Endothelial cell of umbilical vein (primary cell): ENCODE measurements around the gene MICALL1. TPM values are rescaled to one million over a fixed set of nuclear protein-coding genes. Genes with fewer than 3 reads are reported as not detected.

Experiments
- Bru-seq: library from RNA; stranded (reverse); fragments of 400-500 nt; gene quantifications from one replicate; lab custom pipeline; 2021; lab: Mats Ljungman, UMichigan
- BruChase-seq, 2 experiments: library from RNA; stranded (reverse); fragments of 400-500 nt; gene quantifications; one replicate each; lab custom pipeline; 2021; lab: Mats Ljungman, UMichigan
- BruUV-seq: library from RNA; stranded (reverse); fragments of 400-500 nt; replicated peaks from 2 replicates; lab custom pipeline; 2021; lab: Mats Ljungman, UMichigan
- CTCF ChIA-PET: fragments of 300-600, 350-600 bp; sonication (Branson Sonifier 250); formaldehyde crosslinking; loops from one replicate; lab custom pipeline; 2021; ENCODE audit warnings: antibody characterized with exemption, inconsistent platforms; lab: Charles Lee
- POLR2A ChIA-PET: fragments of 300-600, 350-600 bp; sonication (Branson Sonifier 250); formaldehyde crosslinking; loops from one replicate; lab custom pipeline; 2021; ENCODE audit warnings: antibody characterized with exemption, inconsistent platforms; lab: Charles Lee
- DNase-seq: peaks from one replicate; pipeline ENCODE4 v3.0.0-alpha.2; 2011; ENCODE audit warnings: low read depth, low spot score
- FAIRE-seq: peaks from 2 replicates; lab custom pipeline; 2011; peaks lifted over from hg19 to GRCh38; lab: Jason Lieb, UNC
- H2AFZ ChIP-seq: 2 replicates; pipeline ENCODE4 v1.6.0; 2012; ENCODE audit warnings: low read depth, low read length, control low read depth, inconsistent platforms
- H3K27ac ChIP-seq: 2 replicates; pipeline ENCODE4 v1.5.1; 2011; ENCODE audit warnings: low read depth, mild to moderate bottlenecking, control low read depth, low read length, moderate library complexity; ENCODE audit not compliant: insufficient read depth
- H3K27me3 ChIP-seq, 2 experiments: 2 replicates each; pipeline versions ENCODE4 v1.6.0 to v1.6.1; 2011; ENCODE audit warnings: low read length in 2 of 2, mixed read lengths in 1 of 2; ENCODE audit not compliant: control insufficient read depth in 2 of 2, insufficient read depth in 2 of 2
- H3K36me3 ChIP-seq, 2 experiments: 2 replicates in 1 of 2; 3 replicates in 1 of 2; pipeline ENCODE4 v1.5.1; 2011; ENCODE audit warnings: low read length in 2 of 2, mild to moderate bottlenecking in 1 of 2, moderate library complexity in 1 of 2; ENCODE audit not compliant: control insufficient read depth in 2 of 2, insufficient read depth in 2 of 2; ENCODE audit errors: extremely low read depth in 1 of 2
- H3K4me1 ChIP-seq: 3 replicates; pipeline ENCODE4 v1.5.1; 2011; ENCODE audit warnings: mild to moderate bottlenecking, low read length; ENCODE audit not compliant: control insufficient read depth, insufficient read depth; ENCODE audit errors: extremely low read depth
- H3K4me2 ChIP-seq: 2 replicates; pipeline ENCODE4 v1.6.1; 2011; ENCODE audit warnings: low read length, control low read depth, mixed read lengths; ENCODE audit not compliant: insufficient read depth
- H3K4me3 ChIP-seq, 3 experiments: fragments of 200-600 bp in 1 of 3; sonication (generic), shearing (Covaris generic) in 1 of 3; replicated peaks in 1 of 3; 2 replicates each; pipeline ENCODE4 v1.5.1; 2011 to 2016; ENCODE audit warnings: control low read depth in 3 of 3, low read length in 3 of 3, mild to moderate bottlenecking in 2 of 3, inconsistent platforms in 1 of 3, low read depth in 1 of 3, moderate library complexity in 1 of 3; ENCODE audit not compliant: insufficient read depth in 1 of 3
- H3K79me2 ChIP-seq: 2 replicates; pipeline ENCODE4 v1.6.0; 2012; ENCODE audit warnings: low read length, inconsistent platforms; ENCODE audit not compliant: control insufficient read depth, insufficient read depth
- H3K9ac ChIP-seq: replicated peaks from 2 replicates; pipeline ENCODE3; 2011; ENCODE audit warnings: low read length, control low read depth; ENCODE audit not compliant: insufficient read depth; ENCODE audit errors: extremely low read depth
- H3K9me1 ChIP-seq: replicated peaks from 3 replicates; pipeline ENCODE4 v1.6.0; 2011; ENCODE audit warnings: mild to moderate bottlenecking, low read length; ENCODE audit not compliant: control insufficient read depth, insufficient read depth; ENCODE audit errors: extremely low read depth
- H3K9me3 ChIP-seq: replicated peaks from 2 replicates; pipeline ENCODE4 v1.5.1; 2012; ENCODE audit warnings: low read length, inconsistent platforms; ENCODE audit not compliant: control insufficient read depth, insufficient read depth
- H4K20me1 ChIP-seq: replicated peaks from 2 replicates; pipeline ENCODE3; 2011; ENCODE audit warnings: mild to moderate bottlenecking, low read length; ENCODE audit not compliant: control insufficient read depth, insufficient read depth; ENCODE audit errors: extremely low read depth
- MYC ChIP-seq: IDR thresholded peaks from one replicate; pipeline ENCODE4 v1.6.1; 2011; ENCODE audit warnings: mild to moderate bottlenecking, low read depth, low read length
- POLR2A ChIP-seq: IDR thresholded peaks from 2 replicates; pipeline ENCODE4 v1.6.1; 2012; ENCODE audit warnings: low read depth, mild to moderate bottlenecking, control low read depth, low read length
- POLR2AphosphoS5 ChIP-seq: IDR thresholded peaks from 2 replicates; pipeline ENCODE4 v1.6.1; 2012; ENCODE audit warnings: low read depth, mild to moderate bottlenecking, control low read depth, low read length, moderate library complexity; ENCODE audit not compliant: insufficient read depth
- dilution Hi-C: fragments of 300-500 bp; cut with MboI; formaldehyde crosslinking; loops from one replicate; pipeline ENCODE4 v1.15.0; 2019; ENCODE audit warnings: low sequenced_read_pairs; ENCODE audit not compliant: extremely low pct_ligation_motif_present
- intact Hi-C: fragments of 100-400 bp; cut with micrococcal nuclease; formaldehyde crosslinking; loops from one replicate; pipeline ENCODE4 v1.10.0; 2022
- long read RNA-seq: library from polyadenylated mRNA; stranded (forward); transcript quantifications from one replicate; pipeline ENCODE4 v2.0.0, GENCODE V29; 2021
- polyA minus RNA-seq, 3 experiments: library from RNA; depleted of rRNA, polyadenylated mRNA; stranded (reverse); fragments of >200 nt; gene quantifications; 1 replicate in 1 of 3; 2 replicates in 2 of 3; pipeline ENCODE4 v1.2.3, GENCODE V29; 2011
- polyA plus RNA-seq, 4 experiments: library from polyadenylated mRNA; depleted of rRNA in 3 of 4; stranded (reverse) in 3 of 4; unstranded in 1 of 4; fragments of >200 nt; gene quantifications; 2 replicates each; pipeline versions ENCODE4 v1.2.1 to v1.2.3, GENCODE V29; 2011 to 2012; ENCODE audit warnings: missing spikeins in 1 of 4
- total RNA-seq: library from RNA; stranded (reverse); gene quantifications from 2 replicates; pipeline ENCODE4 v1.2.3, GENCODE V29; 2021

Gene MICALL1
- total RNA-seq (65.2 and 66.9 TPM in 2 replicates), polyA plus RNA-seq (23.9 and 30.5 TPM in 2 replicates), polyA minus RNA-seq (40.6 and 41.1 TPM in 2 replicates), Bru-seq, nascent RNA (percentile 60 among the genes with signal in this experiment), BruChase-seq, experiment 1, labeled RNA remaining after a 6-hour chase (percentile 80 among the genes with signal in this experiment), BruChase-seq, experiment 2, labeled RNA remaining after a 2-hour chase (percentile 70 among the genes with signal in this experiment)
- polyA plus RNA-seq (2011; cell fraction: cytosol; rRNA removed), result 23.5 and 29.4 TPM in 2 replicates
- polyA plus RNA-seq (2011; cell fraction: nucleus; rRNA removed), result 29.8 and 31.4 TPM in 2 replicates
- polyA plus RNA-seq (2012), result 24.7 and 30.0 TPM in 2 replicates
- polyA minus RNA-seq (2011; cell fraction: cytosol; rRNA and poly(A)+ RNA removed), result 23.2 TPM
- polyA minus RNA-seq (2011; cell fraction: nucleus; rRNA and poly(A)+ RNA removed), result 18.3 and 29.6 TPM in 2 replicates
- long read RNA-seq, full-length matches to known transcripts, result 17 of 72 reads
- long read RNA-seq, partial matches to known transcripts, result 48 of 72 reads
- long read RNA-seq, other reads (novel, unspliced or antisense), result 7 of 72 reads

GRCh38 chr22:37905534-37906363, at the start of gene MICALL1:
TSS of gene MICALL1 (plus strand) at chr22:37906297. CDS start at chr22:37906423, 126 bp downstream.
- FAIRE-seq (peak; percentile 64), DNase-seq (peak; percentile 69)
- peak; percentile 74 for TF ChIP-seq POLR2AphosphoS5
- TF ChIP-seq POLR2A, result peak; percentile 73
- TF ChIP-seq MYC, result no peak
- Histone ChIP-seq H3K4me2 (peak within 1 kb of the TSS; percentile 73), H3K79me2 (peaks cover 26% of the 10 kb centered on the region), H2AFZ (peak within 1 kb of the TSS; percentile 35), H3K9ac (peak within 1 kb of the TSS; percentile 84), H3K9me3 (no peaks in the 10 kb centered on the region), H3K27me3 (no peaks in the 10 kb centered on the region), H3K4me3 (peak within 1 kb of the TSS; percentile 55 to 76 (median 67)), H3K9me1 (no peaks in the 10 kb centered on the region), H3K27ac (peak within 1 kb of the TSS; percentile 94), H3K36me3 (peaks cover 0 to 2% of the 10 kb centered on the region in 2 experiments), H3K4me1 (peaks cover 20% of the 10 kb centered on the region), H4K20me1 (no peaks in the 10 kb centered on the region)
- ChIA-PET CTCF (interaction anchor here (0.9 to 2.3 kb wide), 12 partner anchors 9 to 103 kb away, joined by 3 to 21 read pairs (median 6); partner anchors contain the start of genes C22orf23 and POLR2F), POLR2A (interaction anchor here (1.2 to 1.3 kb wide), 2 partner anchors 9 to 10 kb away, joined by 3 read pairs; no protein-coding TSS in a partner anchor)
- TSS peak; percentile 61 for BruUV-seq
- intact Hi-C loops (loop anchor here (1.0 to 5.0 kb wide), 2 partner anchors 29 to 47 kb away; partner anchors contain the start of genes C22orf23 and POLR2F), dilution Hi-C loops (no loop called here)
